Measurements from ENCODE around the gene TIMM29.
A peak's percentile ranks its signal among the peaks of the same experiment; 100 is the strongest.

The TIMM29 gene

GRCh38 chr19:10928563-10929401 lies at the start of gene TIMM29, which contains the start of gene YIPF2:
TSS of gene TIMM29 (plus strand) at chr19:10928811. CDS start at chr19:10928823, 12 bp downstream.
TSS of gene YIPF2 (minus strand) at chr19:10928639. CDS start at chr19:10928410, 229 bp downstream.
- peak; percentile 33 for FAIRE-seq

- FAIRE-seq: no peak
Observed at GRCh38 chr19:10881403-10882107, 47.1 kb upstream of the TIMM29 start.

GRCh38 chr19:10882108-10882457 lies 46.5 kb upstream of the TIMM29 start:
- FAIRE-seq: no peak

- no peak for FAIRE-seq
Observed at GRCh38 chr19:10884274-10884673, 44.3 kb upstream of the TIMM29 start.

GRCh38 chr19:10885201-10886169 lies 43.1 kb upstream of the TIMM29 start:
- FAIRE-seq: no peak

- FAIRE-seq: no peak
Observed at GRCh38 chr19:10887616-10888367, 40.8 kb upstream of the TIMM29 start.

- no peak for FAIRE-seq
Observed at GRCh38 chr19:10888421-10888866, 40.2 kb upstream of the TIMM29 start.

- no peak for FAIRE-seq
Observed at GRCh38 chr19:10889880-10890279, 38.7 kb upstream of the TIMM29 start.

- FAIRE-seq: no peak
Observed at GRCh38 chr19:10891405-10892086, 37.1 kb upstream of the TIMM29 start.

GRCh38 chr19:10892256-10892655 lies 36.4 kb upstream of the TIMM29 start:
- no peak for FAIRE-seq

GRCh38 chr19:10894911-10895213 lies 33.7 kb upstream of the TIMM29 start:
- no peak for FAIRE-seq

GRCh38 chr19:10895363-10895762 lies 33.2 kb upstream of the TIMM29 start:
- no peak for FAIRE-seq

GRCh38 chr19:10895920-10896319 lies 32.7 kb upstream of the TIMM29 start:
- FAIRE-seq: no peak

- no peak for FAIRE-seq
Observed at GRCh38 chr19:10896851-10897526, 31.6 kb upstream of the TIMM29 start.

GRCh38 chr19:10898633-10899032 lies 30.0 kb upstream of the TIMM29 start:
- no peak for FAIRE-seq

- FAIRE-seq: no peak
Observed at GRCh38 chr19:10899151-10899653, 29.4 kb upstream of the TIMM29 start.

- FAIRE-seq: no peak
Observed at GRCh38 chr19:10907925-10908324, 20.7 kb upstream of the TIMM29 start.

- FAIRE-seq: no peak
Observed at GRCh38 chr19:10908380-10908960, 20.1 kb upstream of the TIMM29 start.

- no peak for FAIRE-seq
Observed at GRCh38 chr19:10911579-10912363, 16.8 kb upstream of the TIMM29 start.

- no peak for FAIRE-seq
Observed at GRCh38 chr19:10912619-10913018, 16.0 kb upstream of the TIMM29 start.

All from islet of Langerhans (tissue), 1 donor.